CD4-positive, alpha-beta T cell (primary cell): ENCODE data around the gene LAMA3. TPM values are rescaled to one million over a fixed set of nuclear protein-coding genes. Genes with fewer than 3 reads are reported as not detected.

Experiments
- ATAC-seq: fragments of 200-7000 bp; cut with Tn5 transposase; one replicate; pipeline ENCODE4 v1.10.0; 2022; ENCODE audit warnings: mild to moderate bottlenecking; ENCODE audit not compliant: poor library complexity
- CTCF ChIA-PET: fragments of 350-600 bp; sonication (Branson Sonifier 250); formaldehyde crosslinking; loops from one replicate; lab custom pipeline; 2021; ENCODE audit warnings: antibody characterized with exemption, inconsistent platforms; lab: Charles Lee
- POLR2A ChIA-PET: fragments of 350-600 bp; sonication (Branson Sonifier 250); formaldehyde crosslinking; loops from one replicate; lab custom pipeline; 2021; ENCODE audit warnings: antibody characterized with exemption, inconsistent platforms; lab: Charles Lee
- DNase-seq, 14 experiments: peaks; one replicate each; pipeline ENCODE4 v3.0.0-alpha.2; 2013 to 2020; ENCODE audit warnings: mixed read lengths in 2 of 14
- H3K27ac ChIP-seq, 2 donors: one replicate each; pipeline versions ENCODE4 v1.5.1 to v1.7.0; 2013; ENCODE audit warnings: low read length in 2 of 2, low read depth in 1 of 2, mild to moderate bottlenecking in 1 of 2
- H3K27me3 ChIP-seq, 2 experiments: 1 replicate in 1 of 2; 2 replicates in 1 of 2; pipeline versions ENCODE4 v1.6.1 to v1.7.0; 2013; ENCODE audit warnings: low read length in 2 of 2, control low read depth in 1 of 2, mild to moderate bottlenecking in 1 of 2, moderate library complexity in 1 of 2; ENCODE audit not compliant: insufficient read depth in 2 of 2, control insufficient read depth in 1 of 2
- H3K36me3 ChIP-seq: one replicate; pipeline ENCODE4 v1.6.1; 2013; ENCODE audit warnings: low read length, control low read depth; ENCODE audit not compliant: insufficient read depth
- H3K4me1 ChIP-seq: one replicate; pipeline ENCODE4 v1.6.1; 2013; ENCODE audit warnings: low read length, control low read depth; ENCODE audit not compliant: insufficient read depth
- H3K4me3 ChIP-seq: one replicate; pipeline ENCODE4 v1.5.1; 2013; ENCODE audit warnings: mild to moderate bottlenecking, low read length, moderate library complexity
- H3K9me3 ChIP-seq, 2 experiments: 1 replicate in 1 of 2; 2 replicates in 1 of 2; pipeline versions ENCODE4 v1.6.1 to v1.7.0; 2013; ENCODE audit warnings: low read length in 2 of 2, mild to moderate bottlenecking in 2 of 2, control low read depth in 1 of 2, moderate library complexity in 1 of 2; ENCODE audit not compliant: control insufficient read depth in 1 of 2, insufficient read depth in 1 of 2
- H3K27ac Mint-ChIP-seq: one replicate; pipeline ENCODE4 v1.8.0; 2020; ENCODE audit warnings: mixed read lengths
- H3K27me3 Mint-ChIP-seq: one replicate; pipeline ENCODE4 v1.8.0; 2021; ENCODE audit warnings: mixed read lengths
- H3K36me3 Mint-ChIP-seq: one replicate; pipeline ENCODE4 v1.8.0; 2021; ENCODE audit warnings: low read depth, mixed read lengths
- H3K4me1 Mint-ChIP-seq: one replicate; pipeline ENCODE4 v1.8.0; 2021; ENCODE audit warnings: low read depth, mixed read lengths
- H3K4me3 Mint-ChIP-seq: one replicate; pipeline ENCODE4 v1.8.0; 2020; ENCODE audit warnings: mild to moderate bottlenecking, mixed read lengths
- H3K9me3 Mint-ChIP-seq: one replicate; pipeline ENCODE4 v1.8.0; 2020; ENCODE audit warnings: mixed read lengths
- intact Hi-C, 2 experiments: fragments of 100-400 bp; cut with DNase I in 1 of 2; cut with micrococcal nuclease in 1 of 2; formaldehyde crosslinking; loops; one replicate each; pipeline versions ENCODE4 v1.15.1 to v1.9.0; 2023 to 2025; cut with DNase I, micrococcal nuclease
- total RNA-seq, 174 experiments: library from RNA in 2 of 174; stranded (reverse) in 2 of 174; gene quantifications; one replicate each; pipeline ENCODE4 v1.2.3 and lab custom pipeline; 2021 to 2026
- TF ChIP-seq, protein P1 (sequence below): fragments of 200-600 bp; IDR thresholded peaks from one replicate; pipeline ENCODE4 v1.8.0; 2022; ENCODE audit warnings: antibody characterized with exemption, mild to moderate bottlenecking

Gene LAMA3
- total RNA-seq, 2 experiments from 2014 or later = 0.19 TPM; not detected in 1

- H3K4me1 Mint-ChIP-seq = no peaks in the 10 kb centered on the region
- DNase-seq (no peak), ATAC-seq (no peak)
- H3K27me3 Mint-ChIP-seq = peaks cover 5% of the 10 kb centered on the region
- CTCF ChIA-PET = no interaction called here
- no peaks in the 10 kb centered on the region for H3K9me3 Mint-ChIP-seq
- intact Hi-C loops = no loop called here
- no peaks in the 10 kb centered on the region for H3K36me3 Mint-ChIP-seq
- no peak overlapping the region for H3K27ac ChIP-seq
- POLR2A ChIA-PET = no interaction called here
- H3K27ac Mint-ChIP-seq = no peak overlapping the region
- H3K4me1 ChIP-seq = no peaks in the 10 kb centered on the region
- H3K4me3 ChIP-seq = no peak overlapping the region
- H3K27me3 ChIP-seq = peaks cover 0 to 5% of the 10 kb centered on the region in 2 experiments
- H3K4me3 Mint-ChIP-seq = no peak overlapping the region
- H3K36me3 ChIP-seq = no peaks in the 10 kb centered on the region
- TF ChIP-seq, protein P1, sequence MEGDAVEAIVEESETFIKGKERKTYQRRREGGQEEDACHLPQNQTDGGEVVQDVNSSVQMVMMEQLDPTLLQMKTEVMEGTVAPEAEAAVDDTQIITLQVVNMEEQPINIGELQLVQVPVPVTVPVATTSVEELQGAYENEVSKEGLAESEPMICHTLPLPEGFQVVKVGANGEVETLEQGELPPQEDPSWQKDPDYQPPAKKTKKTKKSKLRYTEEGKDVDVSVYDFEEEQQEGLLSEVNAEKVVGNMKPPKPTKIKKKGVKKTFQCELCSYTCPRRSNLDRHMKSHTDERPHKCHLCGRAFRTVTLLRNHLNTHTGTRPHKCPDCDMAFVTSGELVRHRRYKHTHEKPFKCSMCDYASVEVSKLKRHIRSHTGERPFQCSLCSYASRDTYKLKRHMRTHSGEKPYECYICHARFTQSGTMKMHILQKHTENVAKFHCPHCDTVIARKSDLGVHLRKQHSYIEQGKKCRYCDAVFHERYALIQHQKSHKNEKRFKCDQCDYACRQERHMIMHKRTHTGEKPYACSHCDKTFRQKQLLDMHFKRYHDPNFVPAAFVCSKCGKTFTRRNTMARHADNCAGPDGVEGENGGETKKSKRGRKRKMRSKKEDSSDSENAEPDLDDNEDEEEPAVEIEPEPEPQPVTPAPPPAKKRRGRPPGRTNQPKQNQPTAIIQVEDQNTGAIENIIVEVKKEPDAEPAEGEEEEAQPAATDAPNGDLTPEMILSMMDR = no peak
- H3K9me3 ChIP-seq = peaks cover 4 to 5% of the 10 kb centered on the region in 2 experiments
Observed at GRCh38 chr18:23763343-23763742, 74.1 kb downstream of the LAMA3 start.

DNA sequence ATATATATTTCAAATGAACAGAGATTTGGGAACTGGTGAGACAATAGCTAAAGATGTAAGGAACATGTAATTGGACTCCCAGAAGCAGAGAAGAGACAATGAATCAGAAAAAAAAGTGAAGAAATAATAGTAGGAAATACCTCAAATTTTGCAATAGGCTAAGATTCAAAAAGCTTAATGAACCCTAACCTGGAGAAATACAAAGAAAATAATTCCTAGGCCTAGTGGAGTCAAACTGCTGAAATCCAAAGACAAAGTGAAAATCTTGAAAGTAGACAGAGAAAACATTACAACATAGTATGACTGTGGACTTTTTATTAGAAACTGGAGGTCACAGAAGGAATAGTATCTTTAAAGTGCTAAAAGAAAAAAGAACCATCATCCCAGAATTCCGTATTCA is 76.7 kb downstream of the LAMA3 start:
- ChIA-PET POLR2A (no interaction called here), CTCF (interaction anchor here (1.1 kb wide), 1 partner anchor 11 kb away, joined by 3 read pairs; no protein-coding TSS in a partner anchor)
- H3K9me3 ChIP-seq = peaks cover 4 to 5% of the 10 kb centered on the region in 2 experiments
- Mint-ChIP-seq H3K27me3 (peaks cover 9% of the 10 kb centered on the region), H3K36me3 (no peaks in the 10 kb centered on the region), H3K9me3 (no peaks in the 10 kb centered on the region), H3K4me1 (no peaks in the 10 kb centered on the region), H3K27ac (no peak overlapping the region), H3K4me3 (no peak overlapping the region)
- H3K27me3 ChIP-seq = peaks cover 4 to 5% of the 10 kb centered on the region in 2 experiments
- TF ChIP-seq, protein P1 = no peak
- no peak overlapping the region for H3K4me3 ChIP-seq
- no peaks in the 10 kb centered on the region for H3K4me1 ChIP-seq
- no peak overlapping the region for H3K27ac ChIP-seq
- intact Hi-C loops = no loop called here
- ATAC-seq = no peak
- DNase-seq = no peak
- H3K36me3 ChIP-seq = no peaks in the 10 kb centered on the region

DNA sequence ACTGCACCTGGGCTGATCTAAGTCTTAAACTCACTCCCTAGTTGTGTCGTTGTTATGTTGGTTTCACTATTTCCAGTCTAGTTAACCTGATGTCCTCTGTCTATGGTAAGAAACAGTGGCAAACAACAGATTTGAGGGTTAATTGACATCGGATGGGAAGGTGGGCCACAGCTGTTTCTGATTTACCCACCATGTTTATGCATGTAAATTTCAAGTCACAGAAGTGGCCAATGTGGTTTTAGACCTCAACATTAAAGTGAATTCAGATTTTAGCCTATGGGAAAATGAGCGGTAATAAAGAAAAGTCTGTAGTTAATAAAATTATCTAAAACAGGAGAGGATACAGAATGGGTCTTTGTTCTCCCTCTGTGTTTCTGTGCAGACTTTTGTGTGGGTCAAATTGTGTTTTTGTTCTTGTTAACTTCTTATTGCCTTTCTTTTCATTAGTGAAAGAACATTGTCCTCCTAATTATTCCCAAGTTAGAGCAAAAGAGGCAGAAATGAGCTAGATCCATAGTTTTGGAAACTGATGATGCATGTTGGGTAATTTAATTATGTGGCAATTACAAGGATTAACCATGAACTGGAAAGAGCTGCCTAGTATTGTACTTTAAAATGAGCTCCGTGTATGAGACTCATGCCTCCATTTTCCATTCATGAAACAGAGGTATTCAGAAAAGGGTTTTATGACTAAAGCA is 83.2 kb downstream of the LAMA3 start:
- Mint-ChIP-seq H3K4me1 (no peaks in the 10 kb centered on the region), H3K9me3 (no peaks in the 10 kb centered on the region), H3K27ac (no peak overlapping the region), H3K36me3 (no peaks in the 10 kb centered on the region), H3K4me3 (no peak overlapping the region), H3K27me3 (peaks cover 4% of the 10 kb centered on the region)
- Histone ChIP-seq H3K27me3 (peaks cover 0 to 4% of the 10 kb centered on the region in 2 experiments), H3K36me3 (no peaks in the 10 kb centered on the region), H3K4me1 (no peaks in the 10 kb centered on the region), H3K27ac (no peak overlapping the region), H3K4me3 (no peak overlapping the region), H3K9me3 (peaks cover 3 to 4% of the 10 kb centered on the region in 2 experiments)
- ATAC-seq (no peak), DNase-seq (no peak)
- POLR2A ChIA-PET = no interaction called here
- TF ChIP-seq, protein P1 = no peak
- CTCF ChIA-PET = no interaction called here
- intact Hi-C loops = no loop called here
